ENCODE data around the gene ANTXRL. TPM values are rescaled to one million over a fixed set of nuclear protein-coding genes. Genes with fewer than 3 reads are reported as not detected.
"Not testable (repeated sequence)": the region's sequence is repeated elsewhere in the genome, so short reads cannot be mapped to it uniquely, and the experiment has no call there.

The ANTXRL gene
- total and polyA plus RNA-seq, 2 of the 8 experiments (the other 6 are each of a cell fraction or from before 2014, with no cell fraction given) = not detected

DNA sequence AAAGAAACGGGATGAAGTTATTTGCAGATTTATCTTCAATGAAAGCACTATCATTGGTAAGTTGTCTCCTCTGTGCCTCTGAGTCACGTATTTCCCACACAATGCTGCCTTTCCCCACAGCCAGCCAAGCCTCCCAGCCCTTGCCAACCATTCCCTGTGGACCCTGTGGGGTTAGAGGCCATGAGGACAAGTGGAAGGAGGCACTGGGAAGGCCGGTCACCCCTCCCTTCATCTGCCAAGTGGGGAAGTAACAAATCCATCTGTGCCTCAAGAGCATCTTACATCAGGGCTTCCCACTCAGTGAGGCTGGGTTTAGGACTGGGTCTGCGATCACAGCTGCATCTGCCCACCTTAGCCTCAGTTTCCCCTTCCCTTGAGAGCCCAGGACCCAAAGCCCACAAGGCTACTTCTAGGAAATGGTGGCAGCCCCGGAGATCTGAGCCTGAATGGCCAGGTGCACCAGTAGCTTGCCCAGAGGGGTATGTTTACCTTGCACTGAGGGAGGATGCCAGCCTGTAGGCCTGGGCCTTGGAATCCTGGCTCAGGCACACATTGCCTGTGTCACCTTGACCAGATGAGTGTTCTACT is 16.1 kb downstream of the ANTXRL start:
- H2BK15ac ChIP-seq (ENCODE audit: low read length); POLR2A ChIA-PET (ENCODE audit: partially characterized antibody); DNase-seq (ENCODE audit: low read depth in 1 of 2, low spot score in 2 of 2); FAIRE-seq; H4K91ac ChIP-seq (replicated peaks; ENCODE audit: insufficient read length, low read length); H3K36me3 ChIP-seq (ENCODE audit: control insufficient read depth in 2 of 4, insufficient read depth in 4 of 4, low read length in 3 of 4); H3K4me2 ChIP-seq (ENCODE audit: insufficient read depth in 1 of 2, low read depth in 2 of 2, low read length in 2 of 2); H3K27me3 ChIP-seq (replicated peaks in 1 of 4; ENCODE audit: control insufficient read depth in 3 of 4, extremely low read depth in 1 of 4, insufficient read depth in 3 of 4, low read length in 3 of 4); H3K9me3 ChIP-seq (ENCODE audit: insufficient read depth in 2 of 2, low read depth in 1 of 2, low read length in 1 of 2); H2BK20ac ChIP-seq (ENCODE audit: low read length); H3K9ac ChIP-seq (replicated peaks in 1 of 4; ENCODE audit: extremely low read depth in 1 of 4, low read depth in 3 of 4, low read length in 3 of 4); H3K79me1 ChIP-seq (ENCODE audit: low read depth, low read length); H3K79me2 ChIP-seq (ENCODE audit: control insufficient read depth in 1 of 2, insufficient read depth in 2 of 2, low read length in 2 of 2); H2BK12ac ChIP-seq (ENCODE audit: low read depth, low read length); H4K20me1 ChIP-seq (replicated peaks in 1 of 2; ENCODE audit: control insufficient read depth in 1 of 2, insufficient read depth in 2 of 2, low read length in 2 of 2); H3K18ac ChIP-seq (ENCODE audit: extremely low read depth, low read length); H2BK5ac ChIP-seq (ENCODE audit: low read depth, low read length); H3K4me3 ChIP-seq (ENCODE audit: extremely low read depth in 1 of 4, insufficient read depth in 2 of 4, low read depth in 3 of 4, low read length in 4 of 4); H2AK5ac ChIP-seq (ENCODE audit: low read depth, low read length); H3K56ac ChIP-seq (replicated peaks; ENCODE audit: insufficient read length, low read depth, low read length); H3K14ac ChIP-seq (ENCODE audit: insufficient read length); H4K5ac ChIP-seq (ENCODE audit: insufficient read length, low read depth, low read length); H3K23ac ChIP-seq (ENCODE audit: insufficient read length); H3K4ac ChIP-seq (replicated peaks; ENCODE audit: insufficient read length, low read depth, low read length); H2BK120ac ChIP-seq (replicated peaks; ENCODE audit: low read depth, low read length); H2AFZ ChIP-seq (ENCODE audit: low read length); H3K4me1 ChIP-seq (replicated peaks in 1 of 4; ENCODE audit: control insufficient read depth in 3 of 4, insufficient read depth in 4 of 4, low read length in 3 of 4); H3K27ac ChIP-seq (ENCODE audit: low read depth, low read length); H3K23me2 ChIP-seq (ENCODE audit: low read depth, low read length); H4K8ac ChIP-seq (ENCODE audit: extremely low read depth, insufficient read depth, low read length): not testable (repeated sequence)
- 90% methylated on average over 5 of the region's 5 CpGs; no CpG with 5 or more reads in 1 of the 2 experiments for WGBS, 2 experiments (ENCODE audit: extremely low coverage in 1 of 2, insufficient coverage in 1 of 2, insufficient read length in 1 of 2, insufficient replicate concordance in 2 of 2, low coverage in 1 of 2, low lambda C conversion rate in 2 of 2, missing lambda C conversion rate in 1 of 2)
- CTCF ChIA-PET (ENCODE audit: partially characterized antibody) = interaction anchor here (1.8 kb wide), 1 partner anchor 9 kb away, joined by 4 read pairs; no protein-coding TSS in a partner anchor

Measured in H1 (cell line).